ENCODE data around the gene SQSTM1. TPM values are rescaled to one million over a fixed set of nuclear protein-coding genes. Genes with fewer than 3 reads are reported as not detected.

The SQSTM1 gene
- total and polyA plus RNA-seq, 2 of the 8 experiments (the other 6 are each of a cell fraction or from before 2014, with no cell fraction given) = 78.6 to 110 TPM

GRCh38 chr5:179820483-179821297 lies at the start of gene SQSTM1 (continued):
- TF ChIP-seq, protein P1, sequence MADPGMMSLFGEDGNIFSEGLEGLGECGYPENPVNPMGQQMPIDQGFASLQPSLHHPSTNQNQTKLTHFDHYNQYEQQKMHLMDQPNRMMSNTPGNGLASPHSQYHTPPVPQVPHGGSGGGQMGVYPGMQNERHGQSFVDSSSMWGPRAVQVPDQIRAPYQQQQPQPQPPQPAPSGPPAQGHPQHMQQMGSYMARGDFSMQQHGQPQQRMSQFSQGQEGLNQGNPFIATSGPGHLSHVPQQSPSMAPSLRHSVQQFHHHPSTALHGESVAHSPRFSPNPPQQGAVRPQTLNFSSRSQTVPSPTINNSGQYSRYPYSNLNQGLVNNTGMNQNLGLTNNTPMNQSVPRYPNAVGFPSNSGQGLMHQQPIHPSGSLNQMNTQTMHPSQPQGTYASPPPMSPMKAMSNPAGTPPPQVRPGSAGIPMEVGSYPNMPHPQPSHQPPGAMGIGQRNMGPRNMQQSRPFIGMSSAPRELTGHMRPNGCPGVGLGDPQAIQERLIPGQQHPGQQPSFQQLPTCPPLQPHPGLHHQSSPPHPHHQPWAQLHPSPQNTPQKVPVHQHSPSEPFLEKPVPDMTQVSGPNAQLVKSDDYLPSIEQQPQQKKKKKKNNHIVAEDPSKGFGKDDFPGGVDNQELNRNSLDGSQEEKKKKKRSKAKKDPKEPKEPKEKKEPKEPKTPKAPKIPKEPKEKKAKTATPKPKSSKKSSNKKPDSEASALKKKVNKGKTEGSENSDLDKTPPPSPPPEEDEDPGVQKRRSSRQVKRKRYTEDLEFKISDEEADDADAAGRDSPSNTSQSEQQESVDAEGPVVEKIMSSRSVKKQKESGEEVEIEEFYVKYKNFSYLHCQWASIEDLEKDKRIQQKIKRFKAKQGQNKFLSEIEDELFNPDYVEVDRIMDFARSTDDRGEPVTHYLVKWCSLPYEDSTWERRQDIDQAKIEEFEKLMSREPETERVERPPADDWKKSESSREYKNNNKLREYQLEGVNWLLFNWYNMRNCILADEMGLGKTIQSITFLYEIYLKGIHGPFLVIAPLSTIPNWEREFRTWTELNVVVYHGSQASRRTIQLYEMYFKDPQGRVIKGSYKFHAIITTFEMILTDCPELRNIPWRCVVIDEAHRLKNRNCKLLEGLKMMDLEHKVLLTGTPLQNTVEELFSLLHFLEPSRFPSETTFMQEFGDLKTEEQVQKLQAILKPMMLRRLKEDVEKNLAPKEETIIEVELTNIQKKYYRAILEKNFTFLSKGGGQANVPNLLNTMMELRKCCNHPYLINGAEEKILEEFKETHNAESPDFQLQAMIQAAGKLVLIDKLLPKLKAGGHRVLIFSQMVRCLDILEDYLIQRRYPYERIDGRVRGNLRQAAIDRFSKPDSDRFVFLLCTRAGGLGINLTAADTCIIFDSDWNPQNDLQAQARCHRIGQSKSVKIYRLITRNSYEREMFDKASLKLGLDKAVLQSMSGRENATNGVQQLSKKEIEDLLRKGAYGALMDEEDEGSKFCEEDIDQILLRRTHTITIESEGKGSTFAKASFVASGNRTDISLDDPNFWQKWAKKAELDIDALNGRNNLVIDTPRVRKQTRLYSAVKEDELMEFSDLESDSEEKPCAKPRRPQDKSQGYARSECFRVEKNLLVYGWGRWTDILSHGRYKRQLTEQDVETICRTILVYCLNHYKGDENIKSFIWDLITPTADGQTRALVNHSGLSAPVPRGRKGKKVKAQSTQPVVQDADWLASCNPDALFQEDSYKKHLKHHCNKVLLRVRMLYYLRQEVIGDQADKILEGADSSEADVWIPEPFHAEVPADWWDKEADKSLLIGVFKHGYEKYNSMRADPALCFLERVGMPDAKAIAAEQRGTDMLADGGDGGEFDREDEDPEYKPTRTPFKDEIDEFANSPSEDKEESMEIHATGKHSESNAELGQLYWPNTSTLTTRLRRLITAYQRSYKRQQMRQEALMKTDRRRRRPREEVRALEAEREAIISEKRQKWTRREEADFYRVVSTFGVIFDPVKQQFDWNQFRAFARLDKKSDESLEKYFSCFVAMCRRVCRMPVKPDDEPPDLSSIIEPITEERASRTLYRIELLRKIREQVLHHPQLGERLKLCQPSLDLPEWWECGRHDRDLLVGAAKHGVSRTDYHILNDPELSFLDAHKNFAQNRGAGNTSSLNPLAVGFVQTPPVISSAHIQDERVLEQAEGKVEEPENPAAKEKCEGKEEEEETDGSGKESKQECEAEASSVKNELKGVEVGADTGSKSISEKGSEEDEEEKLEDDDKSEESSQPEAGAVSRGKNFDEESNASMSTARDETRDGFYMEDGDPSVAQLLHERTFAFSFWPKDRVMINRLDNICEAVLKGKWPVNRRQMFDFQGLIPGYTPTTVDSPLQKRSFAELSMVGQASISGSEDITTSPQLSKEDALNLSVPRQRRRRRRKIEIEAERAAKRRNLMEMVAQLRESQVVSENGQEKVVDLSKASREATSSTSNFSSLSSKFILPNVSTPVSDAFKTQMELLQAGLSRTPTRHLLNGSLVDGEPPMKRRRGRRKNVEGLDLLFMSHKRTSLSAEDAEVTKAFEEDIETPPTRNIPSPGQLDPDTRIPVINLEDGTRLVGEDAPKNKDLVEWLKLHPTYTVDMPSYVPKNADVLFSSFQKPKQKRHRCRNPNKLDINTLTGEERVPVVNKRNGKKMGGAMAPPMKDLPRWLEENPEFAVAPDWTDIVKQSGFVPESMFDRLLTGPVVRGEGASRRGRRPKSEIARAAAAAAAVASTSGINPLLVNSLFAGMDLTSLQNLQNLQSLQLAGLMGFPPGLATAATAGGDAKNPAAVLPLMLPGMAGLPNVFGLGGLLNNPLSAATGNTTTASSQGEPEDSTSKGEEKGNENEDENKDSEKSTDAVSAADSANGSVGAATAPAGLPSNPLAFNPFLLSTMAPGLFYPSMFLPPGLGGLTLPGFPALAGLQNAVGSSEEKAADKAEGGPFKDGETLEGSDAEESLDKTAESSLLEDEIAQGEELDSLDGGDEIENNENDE (IDR thresholded peaks at IDR 0.05; ENCODE audit: insufficient replicate concordance, low read length) = no peak
- no peak for TF ChIP-seq TAF7 (optimal IDR thresholded peaks at IDR 0.05; ENCODE audit: borderline replicate concordance, low read depth, low read length)
- no peak for TF ChIP-seq EZH2 (IDR thresholded peaks at IDR 0.05; ENCODE audit: low read depth, low read length, severe bottlenecking)

Measured in H1 (cell line).